K562 (cell line): ENCODE data around the gene ATP10B. TPM values are rescaled to one million over a fixed set of nuclear protein-coding genes. Genes with fewer than 3 reads are reported as not detected.

Experiments
- ATAC-seq: fragments of 200-7000 bp; cut with Tn5 transposase; 3 replicates; pipeline ENCODE4 v1.9.1; 2020; ENCODE audit warnings: moderate library complexity
- BruUV-seq: library from RNA; stranded (reverse); fragments of 400-500 nt; replicated peaks from 2 replicates; lab custom pipeline; 2021; lab: Mats Ljungman, UMichigan
- CTCF ChIA-PET: fragments of 300-600 bp; formaldehyde crosslinking; extraction: SDS; loops from one replicate; lab custom pipeline; 2021; ENCODE audit warnings: low intra/inter-chr PET ratio; lab: Yijun Ruan, JAX
- POLR2A ChIA-PET: fragments of 300-600, 350-650 bp; sonication (Branson Sonifier 250); formaldehyde crosslinking; extraction: SDS; loops from one replicate; lab custom pipeline; 2021; ENCODE audit warnings: antibody characterized with exemption, inconsistent platforms; lab: Yijun Ruan, JAX
- DNase-seq, 4 experiments: peaks; one replicate each; pipeline versions ENCODE4 v3.0.0 to v3.0.0-alpha.2; 2011 to 2018; ENCODE audit warnings: low spot score in 3 of 4, mixed read lengths in 3 of 4; ENCODE audit errors: extremely low read depth in 1 of 4
- FAIRE-seq: peaks from 2 replicates; lab custom pipeline; 2011; peaks lifted over from hg19 to GRCh38; lab: Jason Lieb, UNC
- H2AFZ ChIP-seq: 2 replicates; pipeline ENCODE4 v1.6.0; 2011; ENCODE audit warnings: low read depth, low read length, control low read depth, inconsistent platforms
- H3K27ac ChIP-seq: fragments of 200-600 bp; 3 replicates; pipeline ENCODE4 v1.8.0; 2011; ENCODE audit warnings: low read depth, mild to moderate bottlenecking, control low read depth, inconsistent platforms, low read length, moderate library complexity, mixed read lengths; ENCODE audit errors: extremely low read depth
- H3K27me3 ChIP-seq, 2 experiments: fragments of 300-600 bp in 1 of 2; 2 replicates in 1 of 2; 3 replicates in 1 of 2; pipeline versions ENCODE4 v1.6.0 to v1.8.0; 2011; ENCODE audit warnings: inconsistent platforms in 2 of 2, low read length in 2 of 2, mild to moderate bottlenecking in 1 of 2, mixed read lengths in 1 of 2, moderate library complexity in 1 of 2; ENCODE audit not compliant: control insufficient read depth in 2 of 2, insufficient read depth in 2 of 2
- H3K36me3 ChIP-seq: fragments of 300-600 bp; 3 replicates; pipeline ENCODE4 v1.8.0; 2011; ENCODE audit warnings: mild to moderate bottlenecking, low read length, inconsistent platforms; ENCODE audit not compliant: control insufficient read depth, insufficient read depth
- H3K4me1 ChIP-seq, 2 experiments: fragments of 200-600 bp in 1 of 2; replicated peaks in 1 of 2; 2 replicates in 1 of 2; 3 replicates in 1 of 2; pipeline versions ENCODE4 v1.5.1 to v1.8.0; 2011; ENCODE audit warnings: inconsistent platforms in 2 of 2, low read length in 2 of 2, mild to moderate bottlenecking in 1 of 2, mixed read lengths in 1 of 2, moderate library complexity in 1 of 2; ENCODE audit not compliant: control insufficient read depth in 2 of 2, insufficient read depth in 2 of 2
- H3K4me2 ChIP-seq: 2 replicates; pipeline ENCODE4 v1.6.1; 2011; ENCODE audit warnings: low read length, control low read depth, inconsistent platforms, mixed read lengths; ENCODE audit not compliant: insufficient read depth
- H3K4me3 ChIP-seq: fragments of 200-600 bp; sonication (generic), shearing (Covaris generic); 2 replicates; pipeline ENCODE4 v1.5.1; 2016; ENCODE audit warnings: control low read depth, inconsistent platforms
- H3K79me2 ChIP-seq: fragments of 200-600 bp; 3 replicates; pipeline ENCODE4 v1.8.0; 2011; ENCODE audit warnings: low read length, inconsistent platforms; ENCODE audit not compliant: control insufficient read depth, insufficient read depth
- H3K9ac ChIP-seq, 2 experiments: 2 replicates each; pipeline versions ENCODE4 v1.6.0 to v1.6.1; 2011; ENCODE audit warnings: low read depth in 2 of 2, low read length in 2 of 2, control low read depth in 1 of 2, inconsistent platforms in 1 of 2, mild to moderate bottlenecking in 1 of 2, mixed read lengths in 1 of 2; ENCODE audit not compliant: insufficient read depth in 1 of 2
- H3K9me1 ChIP-seq: one replicate; pipeline ENCODE4 v1.6.0; 2011; ENCODE audit warnings: inconsistent platforms, mild to moderate bottlenecking, low read length, moderate library complexity; ENCODE audit not compliant: control insufficient read depth, insufficient read depth
- H3K9me3 ChIP-seq: replicated peaks from 2 replicates; pipeline ENCODE4 v1.5.1; 2011; ENCODE audit warnings: low read depth, low read length, inconsistent platforms; ENCODE audit not compliant: control insufficient read depth, insufficient read depth
- H4K20me1 ChIP-seq: replicated peaks from 2 replicates; pipeline ENCODE4 v1.6.1; 2011; ENCODE audit warnings: low read length, inconsistent platforms, mixed read lengths; ENCODE audit not compliant: control insufficient read depth, insufficient read depth
- CREB3 ChIP-seq: fragments of 450-650 bp; conservative IDR thresholded peaks from 2 replicates; pipeline ENCODE4 v1.6.1; 2016; ENCODE audit warnings: missing genetic modification characterization, low read depth, mild to moderate bottlenecking, missing compliant biosample characterization, moderate library complexity
- NCOA6 ChIP-seq: fragments of 450-650 bp; IDR thresholded peaks from 2 replicates; pipeline ENCODE4 v1.6.1; 2017; ENCODE audit warnings: mild to moderate bottlenecking
- PRPF4 ChIP-seq: fragments of 200-400 bp; formaldehyde crosslinking; IDR thresholded peaks from one replicate; pipeline ENCODE4 v1.6.1; 2017; ENCODE audit warnings: low read length, low read depth, mild to moderate bottlenecking; ENCODE audit not compliant: insufficient read depth, poor library complexity, severe bottlenecking
- ZNF551 ChIP-seq: fragments of 250-450 bp; sonication (Bioruptor Pico); IDR thresholded peaks from 2 replicates; pipeline ENCODE4 v1.5.0; 2021; ENCODE audit warnings: mild to moderate bottlenecking, moderate library complexity
- WGBS: fragments of 100-300 bp; shearing (Covaris generic); methylation state at CpG from one replicate; pipeline ENCODE4 v1.1.6; 2016; ENCODE audit warnings: low coverage, mixed read lengths; ENCODE audit not compliant: insufficient coverage; ENCODE audit errors: missing lambda C conversion rate; 5-methylcytosine and 5-hydroxymethylcytosine counted together
- in situ Hi-C: fragments of 300-500 bp; cut with MboI; formaldehyde crosslinking; loops from 4 replicates; pipeline ENCODE4 v1.15.0; 2018; ENCODE audit warnings: inconsistent platforms, mixed read lengths
- intact Hi-C: fragments of 100-400 bp; cut with micrococcal nuclease; formaldehyde crosslinking; loops from 2 replicates; pipeline ENCODE4 v1.14.2; 2022
- polyA plus RNA-seq, 8 experiments: library from polyadenylated mRNA; depleted of rRNA in 4 of 8; stranded (reverse) in 5 of 8; unstranded in 3 of 8; fragments of >200 nt; fragmentation: Nextera tagmentation in 2 of 8; fragmentation: Illumina TruSeq in 1 of 8; extraction: Ambion mirVana in 2 of 8; extraction: Trizol in 1 of 8; gene quantifications; 2 replicates each; pipeline versions ENCODE4 v1.2.1 to v1.2.3, GENCODE V29; 2011 to 2014; ENCODE audit warnings: inconsistent platforms in 1 of 8, missing spikeins in 1 of 8
- total RNA-seq, 7 experiments: library from RNA; depleted of rRNA in 6 of 7; stranded (reverse); fragments of >200 nt in 6 of 7; fragmentation: Illumina TruSeq in 2 of 7; extraction: Trizol in 2 of 7; gene quantifications; 2 replicates each; pipeline versions ENCODE4 v1.2.1 to v1.2.3, GENCODE V29; 2011 to 2021; ENCODE audit warnings: low replicate concordance in 1 of 7

Gene ATP10B
- total and polyA plus RNA-seq, 9 of the 15 experiments (the other 6 are each of a cell fraction or from before 2014, with no cell fraction given), result 0.04 TPM; not detected in 8

GRCh38 chr5:160616712-160617497 lies 235.1 kb downstream of the ATP10B start:
- no peak for TF ChIP-seq NCOA6
- TF ChIP-seq CREB3, result no peak
- no peak for TF ChIP-seq PRPF4
- TF ChIP-seq ZNF551 (CRISPR knock-in tag), result no peak
- in situ Hi-C loops, result no loop called here
- Histone ChIP-seq H3K9me1 (no peaks in the 10 kb centered on the region), H3K4me2 (no peak overlapping the region), H4K20me1 (no peaks in the 10 kb centered on the region), H3K79me2 (no peaks in the 10 kb centered on the region), H3K9ac (no peak overlapping the region), H2AFZ (no peak overlapping the region), H3K36me3 (no peaks in the 10 kb centered on the region), H3K4me3 (no peak overlapping the region), H3K9me3 (no peaks in the 10 kb centered on the region), H3K27ac (no peak overlapping the region), H3K27me3 (no peaks in the 10 kb centered on the region), H3K4me1 (no peaks in the 10 kb centered on the region)
- intact Hi-C loops, result no loop called here
- POLR2A ChIA-PET, result no interaction called here
- WGBS, result 0% methylated on average over 4 of the region's 4 CpGs
- ATAC-seq, result no peak
- no TSS peak for BruUV-seq
- DNase-seq, result no peak
- no peak for FAIRE-seq
- CTCF ChIA-PET, result no interaction called here
